HepG2 (cell line): ENCODE data around the gene NOP9. TPM values are rescaled to one million over a fixed set of nuclear protein-coding genes. Genes with fewer than 3 reads are reported as not detected.

Experiments used
- GTF3A ChIP-seq: sonication (generic); formaldehyde crosslinking; conservative IDR thresholded peaks from 2 replicates; pipeline ENCODE4 v1.4.0; 2020; ENCODE audit warnings: mild to moderate bottlenecking, missing genetic modification reagents
- HMG20B ChIP-seq: conservative IDR thresholded peaks from 2 replicates; pipeline ENCODE4 v1.6.1; 2016; ENCODE audit warnings: missing genetic modification reagents, missing compliant biosample characterization
- HNF1A ChIP-seq, 2 experiments: sonication (generic) in 1 of 2; formaldehyde crosslinking in 1 of 2; IDR thresholded peaks; 2 replicates each; pipeline versions ENCODE4 v1.4.0 to v1.6.1; 2016 to 2020; ENCODE audit warnings: borderline replicate concordance in 1 of 2, low read depth in 1 of 2, mild to moderate bottlenecking in 1 of 2, missing genetic modification reagents in 1 of 2
- IKZF5 ChIP-seq: IDR thresholded peaks from 2 replicates; pipeline ENCODE4 v1.6.1; 2018; ENCODE audit warnings: missing genetic modification reagents, mild to moderate bottlenecking, missing compliant biosample characterization
- KDM6A ChIP-seq: IDR thresholded peaks from 2 replicates; pipeline ENCODE4 v1.6.1; 2016; ENCODE audit warnings: low read depth
- NCOA2 ChIP-seq: sonication (generic); formaldehyde crosslinking; IDR thresholded peaks from 2 replicates; pipeline ENCODE4 v1.8.0; 2022; ENCODE audit warnings: inconsistent platforms
- PCBP1 ChIP-seq: fragments of 200-400 bp; formaldehyde crosslinking; IDR thresholded peaks from 2 replicates; pipeline ENCODE4 v1.6.1; 2017; ENCODE audit warnings: mild to moderate bottlenecking, low read depth, low read length, borderline replicate concordance
- RBAK ChIP-seq: sonication (generic); formaldehyde crosslinking; IDR thresholded peaks from 2 replicates; pipeline ENCODE4 v1.5.1; 2020; ENCODE audit warnings: mild to moderate bottlenecking, missing genetic modification reagents
- RBFOX2 ChIP-seq: fragments of 200-400 bp; formaldehyde crosslinking; IDR thresholded peaks from 2 replicates; pipeline ENCODE4 v1.6.1; 2017; ENCODE audit warnings: low read depth, mild to moderate bottlenecking, low read length
- SKI ChIP-seq: fragments of 450-650 bp; IDR thresholded peaks from one replicate; pipeline ENCODE4 v1.6.1; 2018; ENCODE audit warnings: mild to moderate bottlenecking; ENCODE audit not compliant: partially characterized antibody
- ZBTB34 ChIP-seq: sonication (generic); formaldehyde crosslinking; IDR thresholded peaks from 2 replicates; pipeline ENCODE4 v1.8.0; 2022; ENCODE audit warnings: mild to moderate bottlenecking, missing genetic modification reagents
- ZBTB40 ChIP-seq, 2 experiments: fragments of 450-650 bp in 1 of 2; sonication (generic) in 1 of 2; formaldehyde crosslinking in 1 of 2; IDR thresholded peaks; 2 replicates each; pipeline versions ENCODE4 v1.6.1 to v1.8.0; 2016 to 2022; ENCODE audit warnings: antibody characterized with exemption in 1 of 2, mild to moderate bottlenecking in 1 of 2, missing genetic modification reagents in 1 of 2
- polyA plus RNA-seq, 8 experiments: library from polyadenylated mRNA; depleted of rRNA in 3 of 8; stranded (reverse) in 7 of 8; unstranded in 1 of 8; fragments of >200 nt; fragmentation: Illumina TruSeq in 4 of 8; extraction: Trizol in 4 of 8; gene quantifications; 2 replicates each; pipeline versions ENCODE4 v1.2.1 to v1.2.3, GENCODE V29; 2011 to 2016; ENCODE audit warnings: low read depth in 4 of 8, missing spikeins in 1 of 8, mixed read lengths in 1 of 8; ENCODE audit not compliant: insufficient read depth in 1 of 8
- total RNA-seq, 5 experiments: library from RNA; depleted of rRNA; stranded (reverse); fragments of >200 nt; fragmentation: Illumina TruSeq; extraction: Trizol; gene quantifications; 2 replicates each; pipeline ENCODE4 v1.2.3, GENCODE V29; 2016; ENCODE audit warnings: low read depth in 1 of 5

The NOP9 gene
- total and polyA plus RNA-seq, 2 of the 13 experiments (the other 11 are each of a cell fraction or from before 2014, with no cell fraction given), result 24.5 to 61.6 TPM

GRCh38 chr14:24271134-24271833, 28.4 kb upstream of the NOP9 start, which contains the start of gene RABGGTA (continued):
- TF ChIP-seq ZBTB40 (IDR thresholded peaks at IDR 0.05), result no peak
- TF ChIP-seq ZBTB40 (CRISPR knock-in tag; IDR thresholded peaks at IDR 0.05), result peak; percentile 94
- TF ChIP-seq RBFOX2, result peak; percentile 100
- TF ChIP-seq GTF3A (CRISPR knock-in tag), result peak; percentile 99
- TF ChIP-seq NCOA2 (CRISPR knock-in tag), result peak; percentile 77
- TF ChIP-seq IKZF5 (CRISPR knock-in tag), result peak; percentile 100
- TF ChIP-seq SKI, result peak; percentile 88
- no peak; the same call in 1 of the 2 replicates for TF ChIP-seq PCBP1
- TF ChIP-seq HMG20B (CRISPR knock-in tag), result peak; percentile 85
- peak; percentile 98 for TF ChIP-seq ZBTB34 (CRISPR knock-in tag)
- peak; percentile 77 for TF ChIP-seq RBAK
- peak; percentile 53; the same call in 1 of the 2 replicates for TF ChIP-seq KDM6A (CRISPR knock-in tag)
- TF ChIP-seq HNF1A (IDR thresholded peaks at IDR 0.05; ENCODE audit: low read depth), result peak; percentile 46; the same call in 1 of the 2 replicates
- peak; percentile 96 for TF ChIP-seq HNF1A (CRISPR knock-in tag; IDR thresholded peaks at IDR 0.05; ENCODE audit: borderline replicate concordance)
